Naive thymus-derived CD4-positive, alpha-beta T cell (primary cell): ENCODE results near the gene MDH2. TPM values are rescaled to one million over a fixed set of nuclear protein-coding genes. Genes with fewer than 3 reads are reported as not detected.
"Not testable (repeated sequence)": the region's sequence is repeated elsewhere in the genome, so short reads cannot be mapped to it uniquely, and the experiment has no call there.

Experiments
- ATAC-seq: fragments of 150-1000 bp; cut with Tn5 transposase; 2 replicates; pipeline ENCODE4 v1.10.0; 2021; ENCODE audit warnings: mild to moderate bottlenecking, moderate library complexity
- CTCF ChIA-PET: fragments of 350-600 bp; sonication (Branson Sonifier 250); formaldehyde crosslinking; loops from one replicate; lab custom pipeline; 2021; ENCODE audit warnings: antibody characterized with exemption; lab: Charles Lee
- POLR2A ChIA-PET: fragments of 350-600 bp; sonication (Branson Sonifier 250); formaldehyde crosslinking; loops from one replicate; lab custom pipeline; 2021; ENCODE audit warnings: antibody characterized with exemption, inconsistent platforms; lab: Charles Lee
- DNase-seq, 9 donors: peaks; one replicate each; pipeline versions ENCODE4 v3.0.0 to v3.0.0-alpha.2; 2020 to 2022; ENCODE audit warnings: mixed read lengths in 1 of 9
- H3K27ac ChIP-seq: one replicate; pipeline ENCODE4 v1.7.0; 2013; ENCODE audit warnings: mild to moderate bottlenecking, low read depth, low read length, moderate library complexity
- H3K27me3 ChIP-seq, 2 donors: one replicate each; pipeline ENCODE4 v1.7.0; 2013; ENCODE audit warnings: low read length in 2 of 2, mild to moderate bottlenecking in 2 of 2, moderate library complexity in 2 of 2; ENCODE audit not compliant: control insufficient read depth in 2 of 2, insufficient read depth in 2 of 2
- H3K36me3 ChIP-seq, 3 experiments: 1 replicate in 2 of 3; 2 replicates in 1 of 3; pipeline ENCODE4 v1.7.0; 2013; ENCODE audit warnings: low read length in 3 of 3, mild to moderate bottlenecking in 3 of 3, moderate library complexity in 1 of 3; ENCODE audit not compliant: insufficient read depth in 3 of 3, control insufficient read depth in 2 of 3
- H3K4me1 ChIP-seq, 2 donors: one replicate each; pipeline ENCODE4 v1.7.0; 2013; ENCODE audit warnings: low read length in 2 of 2, mild to moderate bottlenecking in 2 of 2, moderate library complexity in 1 of 2; ENCODE audit not compliant: control insufficient read depth in 2 of 2, insufficient read depth in 2 of 2
- H3K4me3 ChIP-seq: 2 replicates; pipeline ENCODE4 v1.7.0; 2013; ENCODE audit warnings: mild to moderate bottlenecking, low read length
- H3K9me3 ChIP-seq, 3 experiments: 1 replicate in 2 of 3; 2 replicates in 1 of 3; pipeline ENCODE4 v1.7.0; 2013; ENCODE audit warnings: low read length in 3 of 3; ENCODE audit not compliant: control insufficient read depth in 2 of 3
- H3K27ac Mint-ChIP-seq, 9 donors: one replicate each; pipeline ENCODE4 v1.8.0; 2020 to 2022; ENCODE audit warnings: mixed read lengths in 9 of 9, mild to moderate bottlenecking in 8 of 9, moderate library complexity in 5 of 9, inconsistent platforms in 2 of 9
- H3K27me3 Mint-ChIP-seq, 5 donors: one replicate each; pipeline ENCODE4 v1.8.0; 2021 to 2022; ENCODE audit warnings: mixed read lengths in 5 of 5, mild to moderate bottlenecking in 1 of 5
- H3K36me3 Mint-ChIP-seq, 5 donors: one replicate each; pipeline ENCODE4 v1.8.0; 2020 to 2022; ENCODE audit warnings: mixed read lengths in 5 of 5, mild to moderate bottlenecking in 3 of 5, inconsistent platforms in 1 of 5
- H3K4me1 Mint-ChIP-seq, 7 donors: one replicate each; pipeline ENCODE4 v1.8.0; 2020 to 2022; ENCODE audit warnings: mixed read lengths in 7 of 7, mild to moderate bottlenecking in 3 of 7, inconsistent platforms in 1 of 7
- H3K4me3 Mint-ChIP-seq, 10 donors: one replicate each; pipeline ENCODE4 v1.8.0; 2020 to 2022; ENCODE audit warnings: mild to moderate bottlenecking in 10 of 10, mixed read lengths in 10 of 10, moderate library complexity in 6 of 10, inconsistent platforms in 2 of 10
- H3K9me3 Mint-ChIP-seq, 11 donors: one replicate each; pipeline ENCODE4 v1.8.0; 2020 to 2022; ENCODE audit warnings: mixed read lengths in 11 of 11, mild to moderate bottlenecking in 4 of 11, inconsistent platforms in 1 of 11, moderate library complexity in 1 of 11
- intact Hi-C, 2 donors: fragments of 100-400 bp; cut with micrococcal nuclease; formaldehyde crosslinking; loops; one replicate each; pipeline ENCODE4 v1.15.1; 2023
- polyA plus RNA-seq, 2 donors: library from polyadenylated mRNA; unstranded; fragments of 300-500 nt; fragmentation: Illumina TruSeq; gene quantifications; one replicate each; pipeline ENCODE4 v1.2.3, GENCODE V29; 2021
- total RNA-seq, 6 experiments: library from RNA in 5 of 6; stranded (reverse) in 5 of 6; gene quantifications; 1 replicate in 5 of 6; 2 replicates in 1 of 6; pipeline ENCODE4 v1.2.3 and lab custom pipeline; 2021 to 2026

MDH2 gene
- total and polyA plus RNA-seq, 7 experiments from 2014 or later, result 71.7 to 172 (median 78.9) TPM

- no peak overlapping the region for H3K4me3 Mint-ChIP-seq
- intact Hi-C loops, result no loop called here
- Histone ChIP-seq H3K4me1 (no peaks in the 10 kb centered on the region), H3K27ac (no peak overlapping the region), H3K4me3 (no peak overlapping the region), H3K9me3 (no peaks in the 10 kb centered on the region), H3K27me3 (no peaks in the 10 kb centered on the region), H3K36me3 (peaks cover 7 to 85% (median 20%) of the 10 kb centered on the region in 3 experiments)
- H3K36me3 Mint-ChIP-seq, result peaks cover 3 to 55% (median 13%) of the 10 kb centered on the region in 5 donors
- ATAC-seq, result no peak
- DNase-seq, result no peak
- ChIA-PET CTCF (no interaction called here), POLR2A (no interaction called here)
- H3K9me3 Mint-ChIP-seq, result peaks cover 0 to 1% (median 0%) of the 10 kb centered on the region in 11 donors
- no peak overlapping the region for H3K27ac Mint-ChIP-seq
- no peaks in the 10 kb centered on the region for H3K27me3 Mint-ChIP-seq
- H3K4me1 Mint-ChIP-seq, result peaks cover 0 to 12% (median 3%) of the 10 kb centered on the region in 7 donors
Measured at GRCh38 chr7:76057813-76058145, 9.9 kb downstream of the MDH2 start.

- peaks cover 3 to 56% (median 13%) of the 10 kb centered on the region in 5 donors for H3K36me3 Mint-ChIP-seq
- H3K27me3 Mint-ChIP-seq, H3K4me1 Mint-ChIP-seq, H3K4me1 ChIP-seq, POLR2A ChIA-PET, H3K27ac ChIP-seq, DNase-seq, H3K9me3 ChIP-seq, ATAC-seq, intact Hi-C loops, CTCF ChIA-PET, H3K9me3 Mint-ChIP-seq, H3K27ac Mint-ChIP-seq, H3K27me3 ChIP-seq, H3K4me3 Mint-ChIP-seq, H3K4me3 ChIP-seq: not testable (repeated sequence)
- H3K36me3 ChIP-seq, result peaks cover 13 to 94% (median 27%) of the 10 kb centered on the region in 3 experiments
Measured at GRCh38 chr7:76058745-76059144, 10.8 kb downstream of the MDH2 start.

- Mint-ChIP-seq H3K27ac (no peak overlapping the region), H3K4me3 (no peak overlapping the region), H3K27me3 (no peaks in the 10 kb centered on the region), H3K36me3 (peaks cover 3 to 65% (median 23%) of the 10 kb centered on the region in 5 donors), H3K9me3 (peaks cover 0 to 1% (median 0%) of the 10 kb centered on the region in 11 donors), H3K4me1 (peaks cover 0 to 2% (median 0%) of the 10 kb centered on the region in 7 donors)
- Histone ChIP-seq H3K4me1 (no peaks in the 10 kb centered on the region), H3K36me3 (peaks cover 13 to 98% (median 42%) of the 10 kb centered on the region in 3 experiments), H3K9me3 (no peaks in the 10 kb centered on the region), H3K4me3 (no peak overlapping the region), H3K27ac (no peak overlapping the region), H3K27me3 (no peaks in the 10 kb centered on the region)
- intact Hi-C loops, result no loop called here
- CTCF ChIA-PET, result no interaction called here
- DNase-seq, result no peak
- no peak for ATAC-seq
- POLR2A ChIA-PET, result no interaction called here
Measured at GRCh38 chr7:76060842-76061241, 12.9 kb downstream of the MDH2 start.

GRCh38 chr7:76062254-76062653 lies 14.3 kb downstream of the MDH2 start:
- H3K4me1 ChIP-seq, result no peaks in the 10 kb centered on the region
- peaks cover 13 to 100% (median 43%) of the 10 kb centered on the region in 3 experiments for H3K36me3 ChIP-seq
- H3K27me3 ChIP-seq, result no peaks in the 10 kb centered on the region
- no peak for ATAC-seq
- Mint-ChIP-seq H3K4me3 (no peak overlapping the region), H3K9me3 (peaks cover 0 to 1% (median 0%) of the 10 kb centered on the region in 11 donors), H3K27ac (peak overlapping the region in 2 of 9 donors; percentile 18 to 43), H3K4me1 (peaks cover 0 to 2% (median 0%) of the 10 kb centered on the region in 7 donors), H3K36me3 (peaks cover 3 to 76% (median 23%) of the 10 kb centered on the region in 5 donors), H3K27me3 (no peaks in the 10 kb centered on the region)
- POLR2A ChIA-PET, result no interaction called here
- no peak overlapping the region for H3K4me3 ChIP-seq
- no peak for DNase-seq
- intact Hi-C loops, result no loop called here
- CTCF ChIA-PET, result no interaction called here
- no peak overlapping the region for H3K27ac ChIP-seq
- no peaks in the 10 kb centered on the region for H3K9me3 ChIP-seq

- POLR2A ChIA-PET, result no interaction called here
- Histone ChIP-seq H3K36me3 (peaks cover 8 to 92% (median 38%) of the 10 kb centered on the region in 3 experiments), H3K4me3 (no peak overlapping the region), H3K27me3 (no peaks in the 10 kb centered on the region), H3K27ac (no peak overlapping the region), H3K9me3 (no peaks in the 10 kb centered on the region), H3K4me1 (no peaks in the 10 kb centered on the region)
- intact Hi-C loops, result no loop called here
- H3K36me3 Mint-ChIP-seq, result peaks cover 0 to 70% (median 23%) of the 10 kb centered on the region in 5 donors
- no peak overlapping the region for H3K27ac Mint-ChIP-seq
- no peaks in the 10 kb centered on the region for H3K9me3 Mint-ChIP-seq
- H3K4me3 Mint-ChIP-seq, result no peak overlapping the region
- no peaks in the 10 kb centered on the region for H3K27me3 Mint-ChIP-seq
- CTCF ChIA-PET, result no interaction called here
- ATAC-seq, result no peak
- DNase-seq, result no peak
- peaks cover 0 to 2% (median 0%) of the 10 kb centered on the region in 7 donors for H3K4me1 Mint-ChIP-seq
Measured at GRCh38 chr7:76063114-76063513, 15.2 kb downstream of the MDH2 start.

DNA sequence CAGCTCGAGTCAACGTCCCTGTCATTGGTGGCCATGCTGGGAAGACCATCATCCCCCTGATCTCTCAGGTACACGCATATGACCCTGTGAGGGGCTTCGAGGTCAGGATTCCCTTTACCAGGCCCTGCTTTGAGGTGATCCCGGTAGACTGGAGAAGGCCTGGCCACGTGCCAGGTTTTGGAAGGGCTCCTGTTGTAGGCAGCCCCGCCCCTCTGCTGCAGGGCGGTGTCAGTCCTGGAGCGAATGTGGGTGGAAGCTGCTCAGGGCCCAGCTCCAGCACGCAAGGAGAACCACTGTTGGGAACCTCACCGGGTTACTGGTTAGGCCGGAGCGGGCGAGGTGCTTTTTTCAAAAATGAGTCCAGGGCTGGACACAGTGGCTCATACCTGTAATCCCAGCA lies 15.6 kb downstream of the MDH2 start:
- Mint-ChIP-seq H3K27ac (no peak overlapping the region), H3K9me3 (no peaks in the 10 kb centered on the region), H3K36me3 (peaks cover 0 to 66% (median 20%) of the 10 kb centered on the region in 5 donors), H3K4me1 (peaks cover 0 to 2% (median 0%) of the 10 kb centered on the region in 7 donors), H3K27me3 (no peaks in the 10 kb centered on the region), H3K4me3 (no peak overlapping the region)
- Histone ChIP-seq H3K4me3 (no peak overlapping the region), H3K36me3 (peaks cover 6 to 88% (median 34%) of the 10 kb centered on the region in 3 experiments), H3K27ac (no peak overlapping the region), H3K4me1 (no peaks in the 10 kb centered on the region), H3K27me3 (no peaks in the 10 kb centered on the region), H3K9me3 (no peaks in the 10 kb centered on the region)
- DNase-seq (no peak), ATAC-seq (no peak)
- intact Hi-C loops, result no loop called here
- CTCF ChIA-PET, result no interaction called here
- POLR2A ChIA-PET, result no interaction called here

DNA sequence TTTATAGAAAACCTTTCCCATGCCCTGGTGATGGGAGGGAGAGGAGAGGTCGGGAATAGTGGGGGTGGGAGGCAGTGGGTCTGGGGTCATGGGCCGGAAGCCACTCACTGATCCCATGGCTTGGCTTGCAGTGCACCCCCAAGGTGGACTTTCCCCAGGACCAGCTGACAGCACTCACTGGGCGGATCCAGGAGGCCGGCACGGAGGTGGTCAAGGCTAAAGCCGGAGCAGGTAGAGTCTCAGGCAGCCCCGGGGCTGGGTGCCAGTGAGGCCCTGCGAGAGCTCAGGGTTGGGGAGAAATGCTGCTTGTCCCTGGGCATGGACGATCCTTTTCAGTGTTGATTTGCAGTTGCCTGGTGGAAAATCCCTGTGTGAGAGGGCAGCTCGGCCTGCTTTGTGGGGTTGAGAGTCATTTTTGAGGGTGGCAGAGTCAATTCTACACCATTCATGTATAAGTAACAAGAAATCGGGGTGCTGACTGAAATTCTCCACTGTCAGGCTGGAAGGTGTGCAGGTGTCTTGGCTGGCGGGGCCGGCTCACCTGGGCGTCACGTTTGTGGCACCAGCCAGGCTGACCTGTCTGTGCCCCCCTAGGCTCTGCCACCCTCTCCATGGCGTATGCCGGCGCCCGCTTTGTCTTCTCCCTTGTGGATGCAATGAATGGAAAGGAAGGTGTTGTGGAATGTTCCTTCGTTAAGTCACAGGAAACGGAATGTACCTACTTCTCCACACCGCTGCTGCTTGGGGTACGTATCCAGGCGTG lies 16.5 kb downstream of the MDH2 start:
- Histone ChIP-seq H3K9me3 (no peaks in the 10 kb centered on the region), H3K27me3 (no peaks in the 10 kb centered on the region), H3K4me3 (no peak overlapping the region), H3K4me1 (no peaks in the 10 kb centered on the region), H3K36me3 (peaks cover 6 to 79% (median 28%) of the 10 kb centered on the region in 3 experiments), H3K27ac (no peak overlapping the region)
- Mint-ChIP-seq H3K9me3 (no peaks in the 10 kb centered on the region), H3K4me1 (peaks cover 0 to 2% (median 0%) of the 10 kb centered on the region in 7 donors), H3K27ac (peak overlapping the region in 1 of 9 donors; percentile 14), H3K36me3 (peaks cover 0 to 60% (median 18%) of the 10 kb centered on the region in 5 donors), H3K4me3 (no peak overlapping the region), H3K27me3 (no peaks in the 10 kb centered on the region)
- POLR2A ChIA-PET, result no interaction called here
- DNase-seq, result no peak
- intact Hi-C loops, result no loop called here
- CTCF ChIA-PET, result no interaction called here
- no peak for ATAC-seq
